ENCODE measurements around the gene SLIT3. TPM values are rescaled to one million over a fixed set of nuclear protein-coding genes. Genes with fewer than 3 reads are reported as not detected.

Gene SLIT3
- total RNA-seq, 1 experiment from 2014 or later, result under 0.01 TPM

- DNase-seq (ENCODE audit: low read depth), result no peak
Measured at GRCh38 chr5:168803541-168803940, 497.4 kb downstream of the SLIT3 start.

DNA sequence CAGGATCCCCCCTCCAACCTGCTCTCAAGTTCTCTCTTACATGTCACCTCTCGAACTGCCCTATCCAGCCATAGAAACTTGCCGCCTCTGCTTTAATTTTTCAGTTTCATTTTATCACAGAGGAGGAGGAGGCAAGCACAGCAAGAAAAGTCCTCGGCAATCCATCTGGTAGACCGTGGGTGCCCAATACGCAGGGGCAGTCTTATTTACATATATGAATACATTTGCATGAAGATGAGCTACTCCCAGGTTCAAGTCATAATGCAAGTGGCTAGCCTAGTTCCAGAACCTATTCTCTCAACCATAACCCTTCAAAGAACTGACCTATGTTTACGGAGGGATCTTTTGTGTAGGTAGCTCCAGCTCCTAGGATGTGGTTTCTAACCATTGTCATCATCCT, 498.6 kb downstream of the SLIT3 start:
- no peak for DNase-seq (ENCODE audit: low read depth)

GRCh38 chr5:168801567-168801966, 499.4 kb downstream of the SLIT3 start:
- no peak for DNase-seq (ENCODE audit: low read depth)

DNA sequence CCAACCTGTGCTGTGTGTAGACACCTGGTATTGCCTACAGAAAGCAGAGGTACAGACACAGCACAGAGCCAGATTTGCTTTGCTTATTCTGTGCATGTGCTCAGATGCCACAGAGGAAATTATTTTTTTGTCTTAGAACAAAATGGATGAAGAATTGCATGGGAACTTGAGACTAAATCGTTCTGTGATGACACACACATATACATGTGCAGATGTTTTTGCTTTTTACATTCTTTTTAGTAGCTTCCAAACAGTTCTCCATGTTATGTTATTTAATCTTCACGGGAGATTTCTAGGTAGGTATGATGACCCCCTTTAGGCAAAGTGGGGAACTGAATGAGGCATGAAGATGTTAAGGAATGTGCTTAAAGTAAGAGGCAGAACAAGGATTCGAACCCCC, 500.2 kb downstream of the SLIT3 start:
- no peak for DNase-seq (ENCODE audit: low read depth)

DNA sequence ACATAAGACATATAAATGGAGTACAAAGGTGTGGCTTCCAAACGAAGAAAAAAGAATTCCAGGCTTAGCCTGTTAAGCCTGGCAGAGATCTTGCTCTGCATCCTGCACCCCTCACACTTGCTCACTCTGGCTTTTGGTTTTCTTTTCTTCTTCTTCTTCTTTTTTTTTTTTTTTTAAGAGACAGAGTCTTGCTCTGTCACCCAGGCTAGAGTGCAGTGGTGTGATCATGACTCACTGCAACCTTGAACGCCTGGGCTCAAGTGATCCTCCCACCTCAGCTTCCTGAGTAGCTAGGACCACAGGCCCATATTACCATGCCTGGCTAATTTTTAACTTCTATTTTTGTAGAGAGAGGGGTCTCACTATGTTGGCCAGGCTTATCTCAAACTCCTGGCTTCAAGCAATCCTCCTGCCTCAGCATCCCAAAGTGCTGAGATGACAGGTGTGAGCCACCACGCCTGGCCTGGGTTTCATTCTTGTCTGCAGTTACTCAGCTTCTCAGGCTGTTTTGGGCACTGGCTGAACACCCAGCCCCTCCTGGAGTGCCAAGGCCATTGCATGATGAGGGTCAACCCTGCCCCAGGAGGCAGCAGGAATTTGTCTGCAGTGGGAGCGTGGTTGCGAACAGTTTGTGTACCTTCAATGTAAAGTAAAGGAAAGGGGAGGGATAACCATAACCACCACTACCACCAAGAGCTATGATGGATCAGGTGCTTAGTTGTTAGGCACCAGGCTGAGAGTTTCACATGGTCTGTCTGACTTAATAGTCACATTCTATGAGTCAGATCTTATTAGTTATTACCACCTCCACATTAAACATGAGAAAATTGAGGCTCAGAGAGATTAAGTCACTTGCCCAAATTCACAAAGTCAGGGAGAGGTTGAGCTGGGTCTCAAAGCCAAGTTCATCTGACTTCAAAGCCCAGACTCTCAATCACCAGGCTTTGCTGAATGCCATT, 502.6 kb downstream of the SLIT3 start:
- DNase-seq (ENCODE audit: low read depth), result no peak

GRCh38 chr5:168796593-168797580, 504.1 kb downstream of the SLIT3 start:
- no peak for DNase-seq (ENCODE audit: low read depth)

DNA sequence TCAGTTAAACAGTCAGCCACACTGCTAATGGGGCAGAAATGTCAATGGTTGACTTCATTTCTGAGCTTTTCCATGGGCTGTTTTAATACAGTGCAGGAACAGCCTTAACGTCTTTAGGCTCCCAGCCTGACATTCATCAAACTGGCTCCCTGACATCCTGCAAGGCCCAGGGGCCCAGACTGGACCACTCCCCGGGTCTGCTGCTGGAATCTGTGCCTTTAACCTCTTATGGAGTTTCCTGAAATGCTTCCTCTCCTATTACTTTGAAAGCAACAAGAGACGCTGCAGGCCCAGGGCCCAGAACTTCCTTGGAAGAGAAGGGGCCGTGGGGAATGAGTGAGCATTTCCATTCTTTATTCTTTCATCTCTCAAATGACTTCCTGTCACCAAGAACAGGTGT, 504.9 kb downstream of the SLIT3 start:
- no peak for DNase-seq (ENCODE audit: low read depth)

DNA sequence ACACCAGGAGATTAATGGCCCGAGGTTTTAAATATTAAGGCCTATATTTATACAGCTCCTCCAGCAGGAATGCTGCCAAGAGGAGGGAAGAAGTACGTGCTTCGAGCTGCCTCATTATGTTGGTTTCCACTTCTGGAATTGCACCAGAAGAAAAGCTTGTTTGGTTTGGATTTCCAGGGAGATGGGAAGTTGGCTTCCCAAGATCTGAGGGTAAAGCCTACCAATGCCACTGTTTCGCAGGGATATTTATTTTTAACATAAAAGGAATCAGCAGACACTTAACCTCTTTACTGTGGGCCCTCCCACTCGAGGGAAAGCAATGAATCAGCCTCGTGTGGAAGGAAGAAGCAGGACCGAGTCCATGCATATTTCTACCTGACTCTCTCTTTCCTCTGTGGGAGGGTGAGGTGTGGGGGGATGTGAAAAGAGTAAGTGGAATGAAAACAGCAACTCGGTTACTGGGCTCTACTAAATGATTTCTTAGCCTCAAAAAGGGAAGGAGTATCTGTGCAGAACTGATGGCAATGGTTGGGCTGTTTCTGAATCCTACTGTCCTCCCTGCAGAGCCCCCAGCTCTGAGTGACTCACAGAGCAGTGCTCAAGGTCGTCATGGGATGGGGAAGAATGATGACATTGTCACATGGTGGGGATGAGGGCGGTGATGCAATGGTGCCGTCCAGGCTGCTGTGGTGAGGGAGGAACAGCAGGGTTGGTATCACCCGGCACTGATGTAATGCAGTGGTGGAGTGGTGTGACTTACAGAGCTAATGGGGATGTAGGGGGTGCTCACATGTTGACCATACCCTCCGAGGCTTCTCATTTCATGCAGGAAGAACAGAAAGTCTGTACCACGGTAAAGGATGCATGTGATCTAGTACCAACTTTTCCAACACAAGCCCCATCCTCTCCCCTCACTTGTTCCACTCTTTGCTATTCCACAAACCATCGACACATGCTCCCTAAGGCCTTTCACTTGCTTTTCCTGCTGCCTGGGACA, 506.8 kb downstream of the SLIT3 start:
- DNase-seq (ENCODE audit: low read depth), result no peak

DNA sequence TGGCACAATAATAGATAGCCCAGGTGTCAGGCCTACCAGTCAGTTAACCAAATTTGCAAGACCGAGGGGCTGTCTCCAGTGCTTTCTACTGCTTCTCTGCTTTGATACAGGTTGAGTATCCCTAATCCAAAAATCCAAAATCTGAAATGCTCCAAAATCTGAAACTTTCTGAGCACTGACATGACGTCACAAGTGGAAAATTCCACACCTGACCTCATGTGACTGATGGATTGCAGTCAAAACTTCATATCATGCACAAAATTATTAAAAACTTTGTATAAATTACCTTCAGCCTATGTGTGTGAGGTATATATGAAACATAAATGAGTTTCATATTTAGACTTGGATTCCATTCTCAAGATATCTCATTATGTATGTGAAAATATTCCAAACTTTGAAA, 508.3 kb downstream of the SLIT3 start:
- DNase-seq (ENCODE audit: low read depth), result no peak

GRCh38 chr5:168790671-168791250, 510.2 kb downstream of the SLIT3 start:
- DNase-seq (ENCODE audit: low read depth), result no peak

DNA sequence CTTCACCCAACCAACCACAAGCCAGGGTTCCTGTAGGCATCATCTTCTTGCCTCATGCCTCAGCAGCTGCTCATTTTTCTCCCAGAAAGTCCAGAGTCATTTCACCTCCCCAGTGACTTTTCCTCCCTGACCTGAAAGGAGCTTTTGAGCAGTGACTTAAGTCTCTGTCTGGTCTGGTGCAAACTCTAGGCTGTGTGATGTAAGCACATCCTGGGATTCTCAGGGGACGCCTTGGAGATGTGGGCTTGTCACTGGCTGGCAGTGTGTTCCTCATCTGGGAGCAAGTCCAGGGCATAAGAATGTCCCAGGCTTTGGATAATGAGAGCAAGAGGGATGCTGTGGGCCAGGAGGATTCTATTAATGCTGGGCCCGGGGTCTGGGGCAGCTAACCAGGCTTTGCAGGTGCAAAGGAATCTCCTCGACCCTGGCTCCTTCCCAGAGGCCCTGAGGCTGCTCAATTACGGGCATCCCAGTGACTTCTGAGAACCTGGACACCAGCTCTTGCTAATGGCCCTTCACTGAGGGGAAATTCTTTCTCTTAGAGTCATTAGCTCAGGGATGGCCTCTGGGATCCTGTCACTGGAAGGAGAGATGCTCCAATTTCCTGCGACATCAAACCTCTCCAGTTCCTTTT, 510.8 kb downstream of the SLIT3 start:
- no peak for DNase-seq (ENCODE audit: low read depth)

- DNase-seq (ENCODE audit: low read depth), result no peak
Measured at GRCh38 chr5:168788786-168789185, 512.2 kb downstream of the SLIT3 start.

DNA sequence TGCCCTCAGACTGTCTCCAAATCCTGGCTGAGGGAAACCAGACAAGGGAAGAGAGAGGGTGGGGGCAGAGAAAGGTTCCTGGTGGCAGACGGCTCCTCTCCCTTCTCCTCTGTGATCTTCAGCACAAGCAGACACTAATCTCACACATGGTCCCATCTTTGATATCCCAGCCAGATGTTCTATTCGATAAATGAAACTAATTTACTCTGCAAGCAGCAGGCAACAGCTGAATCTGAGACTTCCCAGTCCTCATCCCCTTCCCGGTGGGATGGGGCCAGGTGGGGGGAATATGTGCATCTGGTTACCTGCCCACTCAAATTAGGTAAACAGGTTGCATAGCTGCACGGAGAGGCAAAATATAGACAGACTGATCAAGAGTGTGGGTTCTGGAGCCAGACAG, 512.8 kb downstream of the SLIT3 start:
- no peak for DNase-seq (ENCODE audit: low read depth)

GRCh38 chr5:168786147-168786546, 514.8 kb downstream of the SLIT3 start:
- DNase-seq (ENCODE audit: low read depth), result no peak

DNA sequence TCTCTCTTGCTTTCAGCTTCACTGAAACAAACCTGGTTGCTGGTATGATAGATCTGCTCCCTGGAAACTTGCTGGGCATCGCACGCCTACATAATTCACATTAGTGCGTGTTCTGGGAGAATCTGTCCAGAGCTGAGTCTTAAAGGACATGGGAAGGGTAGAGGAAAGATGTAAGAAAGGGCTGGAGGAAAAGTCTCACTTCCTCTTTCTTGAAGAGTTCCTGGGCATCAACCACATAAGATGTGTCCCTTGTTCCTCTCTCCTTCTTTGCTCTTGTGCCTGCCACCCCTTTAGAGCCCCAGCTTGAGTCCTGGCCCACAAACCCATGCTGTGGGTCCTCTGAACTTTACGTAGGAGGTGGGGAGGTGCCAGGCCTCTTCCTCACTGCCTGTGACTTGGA, 516.5 kb downstream of the SLIT3 start:
- DNase-seq (ENCODE audit: low read depth), result no peak

DNA sequence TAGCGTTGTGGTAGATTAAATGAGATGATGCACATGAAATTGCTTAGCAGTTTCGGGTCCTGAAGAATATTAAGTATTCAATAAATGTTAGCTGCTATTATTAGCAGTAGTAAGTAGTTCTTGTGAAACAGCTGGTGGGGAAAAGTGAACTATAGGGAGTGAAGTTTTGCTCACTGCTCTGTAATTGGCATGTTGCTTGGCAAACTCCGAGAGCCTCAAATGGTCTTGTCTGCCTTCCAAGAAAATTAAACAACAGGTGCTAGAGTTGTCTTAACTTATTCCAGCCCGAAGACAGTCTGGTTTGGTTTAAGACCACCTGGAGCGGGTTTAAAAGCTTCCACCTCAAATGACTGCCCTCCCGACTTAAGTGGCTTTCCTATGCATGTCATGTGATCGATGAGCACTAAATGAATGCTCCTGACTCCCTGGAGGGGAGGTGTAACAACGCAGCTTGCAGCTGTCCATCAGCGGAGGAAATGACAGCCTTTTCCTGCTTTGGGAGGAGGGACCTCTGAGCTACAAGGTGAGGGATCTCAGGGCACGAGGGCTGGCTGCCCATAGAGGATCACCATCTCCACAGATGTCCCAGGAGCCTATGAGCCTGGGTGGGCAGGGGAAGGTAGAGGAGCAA, 518.9 kb downstream of the SLIT3 start:
- DNase-seq (ENCODE audit: low read depth), result no peak

DNA sequence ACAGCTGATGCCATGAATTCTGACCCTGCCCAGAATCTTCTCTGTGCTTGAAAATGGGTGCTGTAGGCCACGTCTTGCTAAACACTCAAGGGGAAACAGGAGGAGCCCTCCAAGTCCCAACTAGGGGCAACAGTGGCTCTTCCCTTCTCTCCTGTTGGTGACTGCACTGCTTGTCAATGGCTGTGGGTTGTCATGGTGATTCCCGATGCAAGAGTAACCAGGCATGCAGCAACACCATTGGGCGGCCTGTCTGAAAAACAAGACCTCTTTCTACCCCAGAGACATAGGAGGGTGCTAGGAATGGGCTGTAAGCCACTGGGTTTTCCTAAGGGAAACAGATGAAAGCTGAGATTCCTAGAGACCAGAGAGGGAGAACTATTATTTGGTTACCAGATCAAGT, 520.1 kb downstream of the SLIT3 start:
- no peak for DNase-seq (ENCODE audit: low read depth)

- no peak for DNase-seq (ENCODE audit: low read depth)
Measured at GRCh38 chr5:168779333-168779732, 521.6 kb downstream of the SLIT3 start.

GRCh38 chr5:168778536-168778935, 522.4 kb downstream of the SLIT3 start:
- DNase-seq (ENCODE audit: low read depth), result no peak

DNA sequence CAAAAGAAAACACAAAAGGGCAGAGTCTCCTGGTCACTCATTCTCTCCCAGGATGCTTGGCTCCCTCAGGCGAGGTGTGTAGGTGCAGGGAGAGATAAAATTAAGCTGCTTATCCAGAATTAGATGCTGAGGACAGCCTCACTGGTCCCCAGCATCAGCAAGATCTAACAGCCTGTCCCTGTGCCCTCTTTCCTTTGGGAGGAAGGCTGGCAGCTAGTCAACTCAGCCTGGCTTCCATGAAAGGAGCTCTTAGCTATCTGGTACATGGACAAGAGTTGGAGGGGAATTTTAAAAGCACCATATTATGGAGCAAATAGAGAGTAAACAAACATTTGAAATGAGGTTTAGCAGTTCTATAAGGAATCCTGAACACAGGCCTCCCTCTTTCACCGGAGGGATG, 523.3 kb downstream of the SLIT3 start:
- DNase-seq (ENCODE audit: low read depth), result no peak

All from LHCN-M2 (cell line).